IMR-90 (cell line): Measurements from ENCODE around the gene APOB. TPM values are rescaled to one million over a fixed set of nuclear protein-coding genes. Genes with fewer than 3 reads are reported as not detected.

ENCODE experiments used
- ATAC-seq: fragments of 200-7000 bp; cut with Tn5 transposase; 2 replicates; pipeline ENCODE4 v1.9.1; 2020; ENCODE audit warnings: low read depth, mild to moderate bottlenecking, moderate library complexity
- BruUV-seq: library from RNA; stranded (reverse); fragments of 400-500 nt; replicated peaks from 2 replicates; lab custom pipeline; 2021; lab: Mats Ljungman, UMichigan
- CTCF ChIA-PET: fragments of 300-600 bp; formaldehyde crosslinking; extraction: SDS; loops from one replicate; lab custom pipeline; 2021; ENCODE audit warnings: antibody characterized with exemption; lab: Yijun Ruan, JAX
- POLR2A ChIA-PET: fragments of 300-600 bp; sonication (Branson Sonifier 250); formaldehyde crosslinking; loops from one replicate; lab custom pipeline; 2022; ENCODE audit warnings: antibody characterized with exemption; ENCODE audit not compliant: unreplicated experiment; lab: Charles Lee
- DNase-seq: peaks from one replicate; pipeline ENCODE4 v3.0.0; 2013
- H2AFZ ChIP-seq: replicated peaks from 2 replicates; pipeline ENCODE3; 2013; ENCODE audit warnings: low read length, mild to moderate bottlenecking; ENCODE audit not compliant: poor library complexity
- H2AK5ac ChIP-seq: 2 replicates; pipeline ENCODE4 v1.6.1; 2013; ENCODE audit warnings: low read depth, low read length, inconsistent platforms
- H2AK9ac ChIP-seq: replicated peaks from 2 replicates; pipeline ENCODE3; 2013; ENCODE audit warnings: mild to moderate bottlenecking, low read depth, low read length, moderate library complexity; ENCODE audit not compliant: poor library complexity
- H2BK120ac ChIP-seq: 2 replicates; pipeline ENCODE4 v1.6.1; 2013; ENCODE audit warnings: low read depth, low read length, inconsistent platforms
- H2BK15ac ChIP-seq: 3 replicates; pipeline ENCODE4 v1.6.1; 2013; ENCODE audit warnings: low read depth, low read length, inconsistent platforms
- H2BK20ac ChIP-seq: 2 replicates; pipeline ENCODE4 v1.6.1; 2013; ENCODE audit warnings: low read depth, mild to moderate bottlenecking, inconsistent platforms, low read length, moderate library complexity
- H2BK5ac ChIP-seq: 2 replicates; pipeline ENCODE4 v1.6.1; 2013; ENCODE audit warnings: mild to moderate bottlenecking, low read depth, low read length, inconsistent platforms; ENCODE audit not compliant: poor library complexity, severe bottlenecking
- H3K14ac ChIP-seq: replicated peaks from 2 replicates; pipeline ENCODE4 v1.6.1; 2013; ENCODE audit warnings: low read depth, low read length, inconsistent platforms
- H3K18ac ChIP-seq: 2 replicates; pipeline ENCODE4 v1.6.1; 2013; ENCODE audit warnings: low read depth, low read length, control low read depth
- H3K23ac ChIP-seq: 2 replicates; pipeline ENCODE4 v1.6.1; 2013; ENCODE audit warnings: low read depth, low read length, inconsistent platforms
- H3K27ac ChIP-seq: 2 replicates; pipeline ENCODE4 v1.5.1; 2013; ENCODE audit warnings: mild to moderate bottlenecking, control low read depth, low read length; ENCODE audit not compliant: insufficient read depth
- H3K27me3 ChIP-seq: 2 replicates; pipeline ENCODE4 v1.6.1; 2013; ENCODE audit warnings: low read length; ENCODE audit not compliant: control insufficient read depth, insufficient read depth
- H3K36me3 ChIP-seq: 2 replicates; pipeline ENCODE4 v1.6.1; 2013; ENCODE audit warnings: low read length, mixed read lengths; ENCODE audit not compliant: control insufficient read depth, insufficient read depth
- H3K4ac ChIP-seq: 2 replicates; pipeline ENCODE4 v1.6.1; 2013; ENCODE audit warnings: low read depth, low read length, inconsistent platforms
- H3K4me1 ChIP-seq: 2 replicates; pipeline ENCODE4 v1.6.1; 2013; ENCODE audit warnings: low read length, mixed read lengths; ENCODE audit not compliant: control insufficient read depth, insufficient read depth
- H3K4me2 ChIP-seq: 2 replicates; pipeline ENCODE4 v1.6.1; 2013; ENCODE audit warnings: low read depth, mild to moderate bottlenecking, control low read depth, low read length, moderate library complexity
- H3K4me3 ChIP-seq: 2 replicates; pipeline ENCODE4 v1.5.1; 2013; ENCODE audit warnings: low read depth, mild to moderate bottlenecking, control low read depth, low read length, moderate library complexity; ENCODE audit not compliant: insufficient read depth
- H3K56ac ChIP-seq: 2 replicates; pipeline ENCODE4 v1.6.1; 2013; ENCODE audit warnings: low read length, inconsistent platforms; ENCODE audit not compliant: insufficient read depth; ENCODE audit errors: extremely low read depth
- H3K79me1 ChIP-seq, 2 experiments: 2 replicates each; pipeline ENCODE4 v1.6.1; 2013; ENCODE audit warnings: low read length in 2 of 2, inconsistent platforms in 1 of 2, low read depth in 1 of 2
- H3K9ac ChIP-seq: 2 replicates; pipeline ENCODE4 v1.6.1; 2013; ENCODE audit warnings: low read depth, low read length, control low read depth
- H3K9me1 ChIP-seq: 2 replicates; pipeline ENCODE4 v1.6.1; 2013; ENCODE audit warnings: low read length, inconsistent platforms; ENCODE audit not compliant: insufficient read depth
- H3K9me3 ChIP-seq: 2 replicates; pipeline ENCODE4 v1.6.1; 2013; ENCODE audit warnings: low read length; ENCODE audit not compliant: control insufficient read depth, insufficient read depth
- H4K20me1 ChIP-seq: 2 replicates; pipeline ENCODE4 v1.6.1; 2013; ENCODE audit warnings: low read length, inconsistent platforms; ENCODE audit not compliant: insufficient read depth
- H4K5ac ChIP-seq: 2 replicates; pipeline ENCODE4 v1.6.1; 2013; ENCODE audit warnings: mild to moderate bottlenecking, low read depth, low read length, control low read depth
- H4K8ac ChIP-seq, 2 experiments: 2 replicates each; pipeline ENCODE4 v1.6.1; 2013; ENCODE audit warnings: low read depth in 2 of 2, low read length in 2 of 2, control low read depth in 1 of 2, inconsistent platforms in 1 of 2
- H4K91ac ChIP-seq: 2 replicates; pipeline ENCODE4 v1.6.1; 2013; ENCODE audit warnings: low read depth, low read length, inconsistent platforms; ENCODE audit not compliant: insufficient read depth
- BHLHE40 ChIP-seq: fragments of 150-350 bp; IDR thresholded peaks from 2 replicates; pipeline ENCODE4 v1.6.1; 2016; ENCODE audit warnings: mild to moderate bottlenecking, low read depth, low read length
- ELK1 ChIP-seq: fragments of 150-350 bp; IDR thresholded peaks from 2 replicates; pipeline ENCODE4 v1.6.1; 2016; ENCODE audit warnings: low read depth, mild to moderate bottlenecking, low read length, moderate library complexity, borderline replicate concordance
- MAZ ChIP-seq: IDR thresholded peaks from 2 replicates; pipeline ENCODE4 v1.6.1; 2012; ENCODE audit warnings: low read depth, mild to moderate bottlenecking, low read length, improper control_type of control experiment, moderate library complexity, borderline replicate concordance
- RCOR1 ChIP-seq: IDR thresholded peaks from 2 replicates; pipeline ENCODE4 v1.6.1; 2012; ENCODE audit warnings: mild to moderate bottlenecking, low read length, improper control_type of control experiment; ENCODE audit not compliant: insufficient replicate concordance
- SMC3 ChIP-seq: fragments of 150-350 bp; IDR thresholded peaks from 2 replicates; pipeline ENCODE4 v1.6.1; 2016; ENCODE audit warnings: low read depth, mild to moderate bottlenecking, antibody characterized with exemption, low read length, moderate library complexity
- WGBS, 2 experiments: methylation state at CpG; one replicate each; pipeline versions ENCODE4 v1.1.5 to v1.1.7; 2013; ENCODE audit warnings: missing lambda C conversion rate in 2 of 2; ENCODE audit not compliant: insufficient read length in 1 of 2; ENCODE audit errors: extremely low coverage in 2 of 2; 5-methylcytosine and 5-hydroxymethylcytosine counted together
- dilution Hi-C: fragments of 300-500 bp; cut with HindIII; formaldehyde crosslinking; loops from one replicate; pipeline ENCODE4 v1.14.3; 2018; ENCODE audit warnings: low sequenced_read_pairs; ENCODE audit not compliant: unreplicated experiment
- in situ Hi-C: fragments of 300-500 bp; cut with MboI; formaldehyde crosslinking; loops from 3 replicates; pipeline ENCODE4 v1.14.3; 2019; ENCODE audit warnings: low sequenced_read_pairs, inconsistent platforms, mixed read lengths
- intact Hi-C: fragments of 100-400 bp; cut with micrococcal nuclease; formaldehyde crosslinking; loops from 2 replicates; pipeline ENCODE4 v1.10.0; 2022
- polyA plus RNA-seq, 3 experiments: library from polyadenylated mRNA; depleted of rRNA; stranded (reverse); fragments of >200 nt; gene quantifications; 2 replicates each; pipeline ENCODE4 v1.2.3, GENCODE V29; 2012; ENCODE audit warnings: low replicate concordance in 1 of 3
- total RNA-seq: library from RNA; depleted of rRNA; stranded (reverse); fragments of >200 nt; gene quantifications from 2 replicates; pipeline ENCODE4 v1.2.3, GENCODE V29; 2012

APOB gene
- total and polyA plus RNA-seq, 2 of the 4 experiments (the other 2 are of a cell fraction), result under 0.01 TPM; not detected in 1

- Histone ChIP-seq H3K36me3 (no peaks in the 10 kb centered on the region), H2BK5ac (no peak overlapping the region), H3K79me1 (no peaks in the 10 kb centered on the region), H3K56ac (no peak overlapping the region), H4K91ac (no peak overlapping the region), H4K20me1 (no peaks in the 10 kb centered on the region), H3K9ac (no peak overlapping the region), H2AK5ac (no peak overlapping the region), H2BK120ac (no peak overlapping the region), H3K4ac (no peak overlapping the region), H3K4me3 (no peak overlapping the region), H3K9me1 (no peaks in the 10 kb centered on the region), H3K9me3 (no peaks in the 10 kb centered on the region), H3K23ac (no peak overlapping the region), H4K8ac (no peak overlapping the region), H3K27ac (no peak overlapping the region), H3K4me1 (no peaks in the 10 kb centered on the region), H3K18ac (no peak overlapping the region), H3K27me3 (no peaks in the 10 kb centered on the region), H2AFZ (no peak overlapping the region), H2AK9ac (no peak overlapping the region), H3K14ac (no peak overlapping the region), H4K5ac (no peak overlapping the region), H2BK20ac (no peak overlapping the region), H2BK15ac (no peak overlapping the region), H3K4me2 (no peak overlapping the region)
- ATAC-seq (no peak), DNase-seq (no peak)
- no peak for TF ChIP-seq SMC3
- no peak for TF ChIP-seq MAZ
- no peak for TF ChIP-seq RCOR1
- no peak for TF ChIP-seq ELK1
- TF ChIP-seq BHLHE40, result no peak
- WGBS, 2 experiments, result 63% methylated on average over 4 of the region's 9 CpGs; no CpG with 5 or more reads in 1 of the 2 experiments
- intact Hi-C loops (no loop called here), dilution Hi-C loops (no loop called here), in situ Hi-C loops (no loop called here)
- ChIA-PET CTCF (no interaction called here), POLR2A (no interaction called here)
- no TSS peak for BruUV-seq
These were observed 38.7 kb downstream of the APOB start for GRCh38 chr2:21005111-21005699.
